Measurements from ENCODE around the gene PTPRC.

DNA sequence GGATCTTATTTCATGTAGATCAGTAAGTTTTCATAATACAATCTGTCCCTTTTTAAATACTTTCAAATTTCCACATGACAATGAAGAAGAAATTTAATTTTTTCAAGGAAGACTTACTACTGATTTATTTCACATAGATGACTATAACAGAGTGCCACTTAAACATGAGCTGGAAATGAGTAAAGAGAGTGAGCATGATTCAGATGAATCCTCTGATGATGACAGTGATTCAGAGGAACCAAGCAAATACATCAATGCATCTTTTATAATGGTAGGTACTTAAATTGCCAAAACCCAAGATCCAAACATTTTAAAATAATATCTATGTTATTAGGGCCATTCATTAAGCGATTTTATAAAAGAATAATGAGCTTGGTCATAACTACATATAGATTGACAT is 110.4 kb downstream of the PTPRC start:
- TF ChIP-seq POLR2AphosphoS5 (IDR thresholded peaks at IDR 0.05; ENCODE audit: low read depth, low read length): no peak
- TF ChIP-seq, protein P1, sequence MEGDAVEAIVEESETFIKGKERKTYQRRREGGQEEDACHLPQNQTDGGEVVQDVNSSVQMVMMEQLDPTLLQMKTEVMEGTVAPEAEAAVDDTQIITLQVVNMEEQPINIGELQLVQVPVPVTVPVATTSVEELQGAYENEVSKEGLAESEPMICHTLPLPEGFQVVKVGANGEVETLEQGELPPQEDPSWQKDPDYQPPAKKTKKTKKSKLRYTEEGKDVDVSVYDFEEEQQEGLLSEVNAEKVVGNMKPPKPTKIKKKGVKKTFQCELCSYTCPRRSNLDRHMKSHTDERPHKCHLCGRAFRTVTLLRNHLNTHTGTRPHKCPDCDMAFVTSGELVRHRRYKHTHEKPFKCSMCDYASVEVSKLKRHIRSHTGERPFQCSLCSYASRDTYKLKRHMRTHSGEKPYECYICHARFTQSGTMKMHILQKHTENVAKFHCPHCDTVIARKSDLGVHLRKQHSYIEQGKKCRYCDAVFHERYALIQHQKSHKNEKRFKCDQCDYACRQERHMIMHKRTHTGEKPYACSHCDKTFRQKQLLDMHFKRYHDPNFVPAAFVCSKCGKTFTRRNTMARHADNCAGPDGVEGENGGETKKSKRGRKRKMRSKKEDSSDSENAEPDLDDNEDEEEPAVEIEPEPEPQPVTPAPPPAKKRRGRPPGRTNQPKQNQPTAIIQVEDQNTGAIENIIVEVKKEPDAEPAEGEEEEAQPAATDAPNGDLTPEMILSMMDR (IDR thresholded peaks at IDR 0.05): no peak
- no peak for TF ChIP-seq TCF7L2 (IDR thresholded peaks at IDR 0.05; ENCODE audit: low read depth, low read length)
- TF ChIP-seq, protein P2, sequence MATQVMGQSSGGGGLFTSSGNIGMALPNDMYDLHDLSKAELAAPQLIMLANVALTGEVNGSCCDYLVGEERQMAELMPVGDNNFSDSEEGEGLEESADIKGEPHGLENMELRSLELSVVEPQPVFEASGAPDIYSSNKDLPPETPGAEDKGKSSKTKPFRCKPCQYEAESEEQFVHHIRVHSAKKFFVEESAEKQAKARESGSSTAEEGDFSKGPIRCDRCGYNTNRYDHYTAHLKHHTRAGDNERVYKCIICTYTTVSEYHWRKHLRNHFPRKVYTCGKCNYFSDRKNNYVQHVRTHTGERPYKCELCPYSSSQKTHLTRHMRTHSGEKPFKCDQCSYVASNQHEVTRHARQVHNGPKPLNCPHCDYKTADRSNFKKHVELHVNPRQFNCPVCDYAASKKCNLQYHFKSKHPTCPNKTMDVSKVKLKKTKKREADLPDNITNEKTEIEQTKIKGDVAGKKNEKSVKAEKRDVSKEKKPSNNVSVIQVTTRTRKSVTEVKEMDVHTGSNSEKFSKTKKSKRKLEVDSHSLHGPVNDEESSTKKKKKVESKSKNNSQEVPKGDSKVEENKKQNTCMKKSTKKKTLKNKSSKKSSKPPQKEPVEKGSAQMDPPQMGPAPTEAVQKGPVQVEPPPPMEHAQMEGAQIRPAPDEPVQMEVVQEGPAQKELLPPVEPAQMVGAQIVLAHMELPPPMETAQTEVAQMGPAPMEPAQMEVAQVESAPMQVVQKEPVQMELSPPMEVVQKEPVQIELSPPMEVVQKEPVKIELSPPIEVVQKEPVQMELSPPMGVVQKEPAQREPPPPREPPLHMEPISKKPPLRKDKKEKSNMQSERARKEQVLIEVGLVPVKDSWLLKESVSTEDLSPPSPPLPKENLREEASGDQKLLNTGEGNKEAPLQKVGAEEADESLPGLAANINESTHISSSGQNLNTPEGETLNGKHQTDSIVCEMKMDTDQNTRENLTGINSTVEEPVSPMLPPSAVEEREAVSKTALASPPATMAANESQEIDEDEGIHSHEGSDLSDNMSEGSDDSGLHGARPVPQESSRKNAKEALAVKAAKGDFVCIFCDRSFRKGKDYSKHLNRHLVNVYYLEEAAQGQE (IDR thresholded peaks at IDR 0.05; ENCODE audit: insufficient read depth in 1 of 2, low read depth in 2 of 2, low read length in 1 of 2): no peak
- TF ChIP-seq SIN3A (IDR thresholded peaks at IDR 0.05; ENCODE audit: borderline replicate concordance, insufficient read depth, low read depth, low read length): no peak
